GM12892 (cell line): ENCODE measurements around the gene RALY.

Experiments
- DNase-seq: peaks from one replicate; pipeline ENCODE4 v3.0.0; 2011; ENCODE audit not compliant: insufficient read length
- FAIRE-seq: peaks from 2 replicates; lab custom pipeline; 2011; peaks lifted over from hg19 to GRCh38; lab: Jason Lieb, UNC
- POLR2A ChIP-seq: IDR thresholded peaks from 2 replicates; pipeline ENCODE4 v1.6.1; 2011; ENCODE audit warnings: low read depth, low read length, control low read depth
- POLR2AphosphoS5 ChIP-seq: IDR thresholded peaks from 2 replicates; pipeline ENCODE4 v1.6.1; 2011; ENCODE audit warnings: low read depth, low read length, control low read depth
- TAF1 ChIP-seq: IDR thresholded peaks from 2 replicates; pipeline ENCODE4 v1.6.1; 2011; ENCODE audit warnings: low read depth, mild to moderate bottlenecking, control low read depth, low read length, borderline replicate concordance

RALY gene

GRCh38 chr20:34043025-34043424 lies 49.3 kb downstream of the RALY start:
- FAIRE-seq = no peak
- no peak for DNase-seq
- TF ChIP-seq POLR2AphosphoS5 = no peak
- no peak for TF ChIP-seq TAF1
- no peak for TF ChIP-seq POLR2A

- DNase-seq (no peak), FAIRE-seq (no peak)
- TF ChIP-seq TAF1 (no peak), POLR2AphosphoS5 (no peak)
These were observed 51.6 kb downstream of the RALY start for GRCh38 chr20:34045294-34045693.

GRCh38 chr20:34045930-34046725 lies 52.4 kb downstream of the RALY start:
- FAIRE-seq (no peak), DNase-seq (no peak)
- TF ChIP-seq POLR2A (no peak), TAF1 (no peak), POLR2AphosphoS5 (no peak)

- DNase-seq (no peak), FAIRE-seq (no peak)
- TF ChIP-seq TAF1 (no peak), POLR2A (no peak), POLR2AphosphoS5 (no peak)
These were observed 53.4 kb downstream of the RALY start for GRCh38 chr20:34047010-34047687.

- no peak for DNase-seq
- no peak for FAIRE-seq
- TF ChIP-seq POLR2AphosphoS5 (no peak), TAF1 (no peak), POLR2A (no peak)
These were observed 54.2 kb downstream of the RALY start for GRCh38 chr20:34047917-34048316.

- DNase-seq (no peak), FAIRE-seq (no peak)
- TF ChIP-seq POLR2A (no peak), POLR2AphosphoS5 (no peak), TAF1 (no peak)
These were observed 55.7 kb downstream of the RALY start for GRCh38 chr20:34049389-34049788.

GRCh38 chr20:34049897-34050695 lies 56.4 kb downstream of the RALY start:
- no peak for FAIRE-seq
- no peak for TF ChIP-seq POLR2A
- no peak for TF ChIP-seq TAF1
- no peak for TF ChIP-seq POLR2AphosphoS5
- DNase-seq = no peak

GRCh38 chr20:34052414-34052813 lies 58.7 kb downstream of the RALY start:
- FAIRE-seq (no peak), DNase-seq (no peak)
- TF ChIP-seq TAF1 = no peak
- TF ChIP-seq POLR2AphosphoS5 = no peak
- TF ChIP-seq POLR2A = no peak

- no peak for TF ChIP-seq TAF1
- TF ChIP-seq POLR2A = no peak
- TF ChIP-seq POLR2AphosphoS5 = no peak
- FAIRE-seq = no peak
- no peak for DNase-seq
These were observed 61.6 kb downstream of the RALY start for GRCh38 chr20:34055290-34055689.

GRCh38 chr20:34058831-34059230 lies 65.1 kb downstream of the RALY start:
- FAIRE-seq = no peak
- no peak for DNase-seq
- no peak for TF ChIP-seq POLR2AphosphoS5
- TF ChIP-seq TAF1 = no peak
- TF ChIP-seq POLR2A = no peak

GRCh38 chr20:34060970-34061369 lies 67.3 kb downstream of the RALY start:
- DNase-seq (no peak), FAIRE-seq (no peak)

More at GRCh38 chr20:34060970-34061369, 67.3 kb downstream of the RALY start:
- TF ChIP-seq POLR2AphosphoS5 = no peak
- no peak for TF ChIP-seq TAF1
- TF ChIP-seq POLR2A = no peak
